NCI-H2029 (cell line): ENCODE data around the gene FAM131C.
"Not testable (repeated sequence)": the region's sequence is repeated elsewhere in the genome, so short reads cannot be mapped to it uniquely, and the experiment has no call there.

Experiments used
- DNase-seq: peaks from one replicate; lab custom pipeline; 2025; lab: John Stamatoyannopoulos, UW

Gene FAM131C

GRCh38 chr1:16033103-16033632 is 40.3 kb downstream of the FAM131C start:
- not testable (repeated sequence) for DNase-seq

GRCh38 chr1:16032388-16033102 is 40.9 kb downstream of the FAM131C start:
- DNase-seq = peak; percentile 73

- no peak for DNase-seq
Observed at GRCh38 chr1:16031551-16031950, 41.9 kb downstream of the FAM131C start.

- DNase-seq = no peak
Observed at GRCh38 chr1:16029288-16029687, 44.2 kb downstream of the FAM131C start.

- not testable (repeated sequence) for DNase-seq
Observed at GRCh38 chr1:16029003-16029268, 44.5 kb downstream of the FAM131C start.

- no peak for DNase-seq
Observed at GRCh38 chr1:16028237-16029002, 45.0 kb downstream of the FAM131C start.

GRCh38 chr1:16026723-16027484 is 46.5 kb downstream of the FAM131C start:
- no peak for DNase-seq

- not testable (repeated sequence) for DNase-seq
Observed at GRCh38 chr1:16026302-16026701, 47.1 kb downstream of the FAM131C start.

GRCh38 chr1:16023050-16023653 is 50.3 kb downstream of the FAM131C start:
- no peak for DNase-seq

GRCh38 chr1:16022393-16022792 is 51.1 kb downstream of the FAM131C start:
- DNase-seq = no peak

GRCh38 chr1:16021681-16022080 is 51.8 kb downstream of the FAM131C start, which contains the start of gene CLCNKA:
Gene CLCNKA, plus strand, starts transcription at chr1:16022036. Its CDS starts 584 bp downstream, at chr1:16022620.
- no peak for DNase-seq

GRCh38 chr1:16020878-16021277 is 52.6 kb downstream of the FAM131C start:
- DNase-seq = not testable (repeated sequence)

GRCh38 chr1:16020325-16020724 is 53.1 kb downstream of the FAM131C start:
- DNase-seq = no peak

- DNase-seq = no peak
Observed at GRCh38 chr1:16019644-16020277, 53.7 kb downstream of the FAM131C start.

- no peak for DNase-seq
Observed at GRCh38 chr1:16018749-16019643, 54.5 kb downstream of the FAM131C start.

- DNase-seq = no peak
Observed at GRCh38 chr1:16018308-16018707, 55.1 kb downstream of the FAM131C start.

- DNase-seq = no peak
Observed at GRCh38 chr1:16017461-16018303, 55.8 kb downstream of the FAM131C start, which contains the start of gene HSPB7. Gene HSPB7, minus strand, starts transcription at chr1:16018043. Its CDS starts 80 bp downstream, at chr1:16017963.

- DNase-seq = no peak
Observed at GRCh38 chr1:16017076-16017460, 56.4 kb downstream of the FAM131C start.
